ENCODE measurements around the gene TAB2.
"Not testable (repeated sequence)": the region's sequence is repeated elsewhere in the genome, so short reads cannot be mapped to it uniquely, and the experiment has no call there.

TAB2 gene

GRCh38 chr6:149335924-149336608, 18.6 kb downstream of the TAB2 start:
- no peak for DNase-seq

GRCh38 chr6:149336609-149336928, 19.1 kb downstream of the TAB2 start:
- no peak for DNase-seq

- no peak for DNase-seq
Measured at GRCh38 chr6:149337320-149337719, 19.8 kb downstream of the TAB2 start.

GRCh38 chr6:149340200-149340599, 22.7 kb downstream of the TAB2 start:
- no peak for DNase-seq

- DNase-seq = no peak
Measured at GRCh38 chr6:149342525-149342924, 25.0 kb downstream of the TAB2 start.

GRCh38 chr6:149343501-149343900, 26.0 kb downstream of the TAB2 start:
- DNase-seq = no peak

- DNase-seq = no peak
Measured at GRCh38 chr6:149346078-149346477, 28.6 kb downstream of the TAB2 start.

GRCh38 chr6:149347067-149347466, 29.6 kb downstream of the TAB2 start:
- DNase-seq = no peak

GRCh38 chr6:149349279-149349678, 31.8 kb downstream of the TAB2 start:
- DNase-seq = not testable (repeated sequence)

GRCh38 chr6:149354009-149354408, 36.5 kb downstream of the TAB2 start:
- no peak for DNase-seq

GRCh38 chr6:149356081-149356750, 38.7 kb downstream of the TAB2 start:
- no peak for DNase-seq

- DNase-seq = no peak
Measured at GRCh38 chr6:149357726-149358538, 40.4 kb downstream of the TAB2 start.

GRCh38 chr6:149359440-149359839, 41.9 kb downstream of the TAB2 start:
- no peak for DNase-seq

GRCh38 chr6:149360536-149360935, 43.0 kb downstream of the TAB2 start:
- no peak for DNase-seq

- DNase-seq = no peak
Measured at GRCh38 chr6:149362289-149362688, 44.8 kb downstream of the TAB2 start.

- DNase-seq = no peak
Measured at GRCh38 chr6:149363154-149363553, 45.6 kb downstream of the TAB2 start.

GRCh38 chr6:149364557-149364956, 47.0 kb downstream of the TAB2 start:
- no peak for DNase-seq

- DNase-seq = no peak
Measured at GRCh38 chr6:149365197-149365596, 47.7 kb downstream of the TAB2 start.

GRCh38 chr6:149366267-149366921, 48.9 kb downstream of the TAB2 start:
- no peak for DNase-seq

- no peak for DNase-seq
Measured at GRCh38 chr6:149368065-149368464, 50.6 kb downstream of the TAB2 start.

GRCh38 chr6:149371154-149371553, 53.6 kb downstream of the TAB2 start:
- DNase-seq = no peak

GRCh38 chr6:149372062-149372461, 54.5 kb downstream of the TAB2 start:
- DNase-seq = no peak

GRCh38 chr6:149373511-149373910, 56.0 kb downstream of the TAB2 start:
- DNase-seq = no peak

- no peak for DNase-seq
Measured at GRCh38 chr6:149379977-149380376, 62.5 kb downstream of the TAB2 start.

Data from NCI-H510A (cell line).